IMR-90 (cell line): ENCODE data around the gene CXXC1.

Source experiments
- CEBPB ChIP-seq: IDR thresholded peaks from 2 replicates; pipeline ENCODE4 v1.6.1; 2012; ENCODE audit warnings: low read depth, low read length, improper control_type of control experiment
- CHD1 ChIP-seq: IDR thresholded peaks from 2 replicates; pipeline ENCODE4 v1.6.1; 2012; ENCODE audit warnings: low read depth, low read length, improper control_type of control experiment
- ELK1 ChIP-seq: fragments of 150-350 bp; IDR thresholded peaks from 2 replicates; pipeline ENCODE4 v1.6.1; 2016; ENCODE audit warnings: low read depth, mild to moderate bottlenecking, low read length, moderate library complexity, borderline replicate concordance
- MAFK ChIP-seq: IDR thresholded peaks from 2 replicates; pipeline ENCODE4 v1.6.1; 2012; ENCODE audit warnings: low read depth, low read length, improper control_type of control experiment
- MAZ ChIP-seq: IDR thresholded peaks from 2 replicates; pipeline ENCODE4 v1.6.1; 2012; ENCODE audit warnings: low read depth, mild to moderate bottlenecking, low read length, improper control_type of control experiment, moderate library complexity, borderline replicate concordance
- MXI1 ChIP-seq: IDR thresholded peaks from 2 replicates; pipeline ENCODE4 v1.6.1; 2012; ENCODE audit warnings: low read depth, mild to moderate bottlenecking, low read length, moderate library complexity, borderline replicate concordance
- NFE2L2 ChIP-seq: fragments of 150-350 bp; IDR thresholded peaks from 2 replicates; pipeline ENCODE4 v1.6.1; 2016; ENCODE audit warnings: low read depth, mild to moderate bottlenecking, low read length
- POLR2A ChIP-seq: IDR thresholded peaks from 2 replicates; pipeline ENCODE4 v1.6.1; 2012; ENCODE audit warnings: mild to moderate bottlenecking, low read depth, low read length
- RAD21 ChIP-seq: IDR thresholded peaks from 2 replicates; pipeline ENCODE4 v1.6.1; 2012; ENCODE audit warnings: low read length, improper control_type of control experiment
- RCOR1 ChIP-seq: IDR thresholded peaks from 2 replicates; pipeline ENCODE4 v1.6.1; 2012; ENCODE audit warnings: mild to moderate bottlenecking, low read length, improper control_type of control experiment; ENCODE audit not compliant: insufficient replicate concordance
- RFX5 ChIP-seq: IDR thresholded peaks from 2 replicates; pipeline ENCODE4 v1.8.0; 2012; ENCODE audit warnings: low read depth, mild to moderate bottlenecking, low read length, moderate library complexity
- SMC3 ChIP-seq: fragments of 150-350 bp; IDR thresholded peaks from 2 replicates; pipeline ENCODE4 v1.6.1; 2016; ENCODE audit warnings: low read depth, mild to moderate bottlenecking, antibody characterized with exemption, low read length, moderate library complexity
- TF ChIP-seq, protein P1 (sequence below): conservative IDR thresholded peaks from 2 replicates; pipeline ENCODE4 v1.5.1; 2012; ENCODE audit warnings: mild to moderate bottlenecking, low read depth, low read length, improper control_type of control experiment

DNA sequence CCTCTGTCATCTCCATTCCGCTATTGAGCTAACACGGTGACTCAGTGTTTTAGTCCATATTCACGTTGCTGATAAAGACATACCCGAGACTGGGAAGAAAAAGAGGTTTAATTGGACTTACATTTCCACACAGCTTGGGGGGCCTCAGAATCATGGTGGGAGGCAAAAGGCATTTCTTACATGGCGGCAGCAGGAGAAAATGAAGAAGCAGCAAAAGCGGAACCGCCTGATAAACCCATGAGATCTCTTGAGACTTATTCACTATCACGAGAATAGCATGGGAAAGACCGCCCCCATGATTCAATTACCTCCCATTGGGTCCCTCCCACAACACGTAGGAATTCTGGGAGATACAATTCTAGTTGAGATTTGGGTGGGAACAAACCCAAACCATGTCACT lies 22.6 kb upstream of the CXXC1 start:
- TF ChIP-seq, protein P1, sequence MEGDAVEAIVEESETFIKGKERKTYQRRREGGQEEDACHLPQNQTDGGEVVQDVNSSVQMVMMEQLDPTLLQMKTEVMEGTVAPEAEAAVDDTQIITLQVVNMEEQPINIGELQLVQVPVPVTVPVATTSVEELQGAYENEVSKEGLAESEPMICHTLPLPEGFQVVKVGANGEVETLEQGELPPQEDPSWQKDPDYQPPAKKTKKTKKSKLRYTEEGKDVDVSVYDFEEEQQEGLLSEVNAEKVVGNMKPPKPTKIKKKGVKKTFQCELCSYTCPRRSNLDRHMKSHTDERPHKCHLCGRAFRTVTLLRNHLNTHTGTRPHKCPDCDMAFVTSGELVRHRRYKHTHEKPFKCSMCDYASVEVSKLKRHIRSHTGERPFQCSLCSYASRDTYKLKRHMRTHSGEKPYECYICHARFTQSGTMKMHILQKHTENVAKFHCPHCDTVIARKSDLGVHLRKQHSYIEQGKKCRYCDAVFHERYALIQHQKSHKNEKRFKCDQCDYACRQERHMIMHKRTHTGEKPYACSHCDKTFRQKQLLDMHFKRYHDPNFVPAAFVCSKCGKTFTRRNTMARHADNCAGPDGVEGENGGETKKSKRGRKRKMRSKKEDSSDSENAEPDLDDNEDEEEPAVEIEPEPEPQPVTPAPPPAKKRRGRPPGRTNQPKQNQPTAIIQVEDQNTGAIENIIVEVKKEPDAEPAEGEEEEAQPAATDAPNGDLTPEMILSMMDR = no peak
- TF ChIP-seq RFX5 (no peak), MAZ (no peak), SMC3 (no peak), POLR2A (no peak), CHD1 (no peak), CEBPB (no peak), MAFK (no peak), RAD21 (no peak), RCOR1 (no peak), ELK1 (no peak), MXI1 (no peak), NFE2L2 (no peak)
